Mucosa of stomach (tissue), 1 donor: ENCODE results near the gene CSNK1G1.
"Not testable (repeated sequence)": the region's sequence is repeated elsewhere in the genome, so short reads cannot be mapped to it uniquely, and the experiment has no call there.

Experiments used
- H3K27me3 ChIP-seq: one replicate; pipeline ENCODE4 v1.7.0; 2013; ENCODE audit warnings: mild to moderate bottlenecking, low read length; ENCODE audit not compliant: control insufficient read depth, insufficient read depth
- H3K36me3 ChIP-seq: one replicate; pipeline ENCODE4 v1.7.0; 2013; ENCODE audit warnings: low read length; ENCODE audit not compliant: control insufficient read depth, insufficient read depth
- H3K4me1 ChIP-seq: one replicate; pipeline ENCODE4 v1.7.0; 2013; ENCODE audit warnings: mild to moderate bottlenecking, low read length; ENCODE audit not compliant: control insufficient read depth, insufficient read depth
- H3K4me3 ChIP-seq: one replicate; pipeline ENCODE4 v1.7.0; 2013; ENCODE audit warnings: low read length
- H3K9ac ChIP-seq: one replicate; pipeline ENCODE4 v1.7.0; 2013; ENCODE audit warnings: mild to moderate bottlenecking, low read length, moderate library complexity
- H3K9me3 ChIP-seq: one replicate; pipeline ENCODE4 v1.7.0; 2013; ENCODE audit warnings: mild to moderate bottlenecking, low read length, moderate library complexity; ENCODE audit not compliant: control insufficient read depth
- donor health status: Pancreatic carcinoma.

Gene CSNK1G1

DNA sequence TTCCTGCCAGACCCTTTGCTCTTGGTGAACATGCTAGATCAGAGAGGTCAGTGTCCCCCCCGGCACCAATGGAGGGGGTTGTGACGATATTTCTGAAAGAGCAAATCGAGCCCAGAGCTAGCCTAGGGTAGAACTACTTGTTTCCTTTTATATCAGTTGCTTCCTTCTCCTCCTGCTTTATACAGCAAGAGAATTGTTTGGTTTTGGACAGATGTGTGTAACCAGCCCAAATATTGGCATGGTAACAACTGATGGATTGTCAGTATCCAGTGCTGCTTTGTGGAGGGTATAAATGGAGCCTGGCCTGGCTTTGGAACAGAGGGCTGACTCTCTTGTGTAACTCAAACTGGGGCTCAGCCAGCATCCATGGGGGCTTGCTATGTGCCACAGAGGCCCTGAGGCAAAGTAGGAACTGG is 233.0 kb downstream of the CSNK1G1 start:
- Histone ChIP-seq H3K4me3 (no peak overlapping the region), H3K4me1 (no peaks in the 10 kb centered on the region), H3K9ac (no peak overlapping the region), H3K36me3 (peaks cover 22% of the 10 kb centered on the region), H3K27me3 (no peaks in the 10 kb centered on the region), H3K9me3 (no peaks in the 10 kb centered on the region)

DNA sequence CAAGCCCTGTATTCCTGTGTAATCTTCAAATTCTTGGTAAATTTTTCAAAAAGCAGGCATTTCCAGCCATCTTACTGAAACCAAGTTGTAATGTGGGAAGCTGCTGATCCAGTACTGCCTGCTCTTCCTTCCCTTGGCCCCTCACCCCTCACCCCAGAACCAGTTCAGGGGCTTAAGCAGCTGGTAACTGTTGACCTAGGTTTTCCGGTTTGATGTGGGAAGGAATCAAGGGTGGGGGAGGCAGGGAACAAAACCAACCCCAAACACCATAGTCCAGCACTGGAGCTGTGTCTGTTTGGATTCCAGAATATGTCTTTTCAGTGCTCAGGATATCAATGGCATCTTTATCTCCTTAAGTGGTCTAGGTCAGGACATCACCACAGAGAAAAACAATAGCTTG is 233.5 kb downstream of the CSNK1G1 start:
- Histone ChIP-seq H3K27me3 (no peaks in the 10 kb centered on the region), H3K9me3 (no peaks in the 10 kb centered on the region), H3K4me1 (no peaks in the 10 kb centered on the region), H3K9ac (no peak overlapping the region), H3K4me3 (no peak overlapping the region), H3K36me3 (peaks cover 17% of the 10 kb centered on the region)

DNA sequence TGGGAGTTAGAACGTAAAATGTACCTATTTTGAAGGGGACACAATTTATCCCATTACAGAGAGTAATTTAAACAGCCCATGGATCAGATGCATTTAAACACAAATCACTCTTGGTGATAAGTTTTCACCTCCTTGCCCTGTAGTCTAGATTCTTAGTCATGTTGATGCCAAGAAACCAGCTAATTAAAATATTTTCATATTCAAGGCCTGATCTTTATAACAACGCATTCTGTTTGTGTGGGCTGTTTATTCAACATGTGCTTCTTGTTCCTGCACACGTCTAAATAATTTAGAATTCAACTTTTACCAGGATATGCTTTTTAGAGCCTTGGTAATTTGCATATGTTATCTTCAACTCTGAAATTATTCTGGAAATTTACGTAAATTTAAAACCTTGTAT is 234.4 kb downstream of the CSNK1G1 start:
- H3K4me1 ChIP-seq = no peaks in the 10 kb centered on the region

DNA sequence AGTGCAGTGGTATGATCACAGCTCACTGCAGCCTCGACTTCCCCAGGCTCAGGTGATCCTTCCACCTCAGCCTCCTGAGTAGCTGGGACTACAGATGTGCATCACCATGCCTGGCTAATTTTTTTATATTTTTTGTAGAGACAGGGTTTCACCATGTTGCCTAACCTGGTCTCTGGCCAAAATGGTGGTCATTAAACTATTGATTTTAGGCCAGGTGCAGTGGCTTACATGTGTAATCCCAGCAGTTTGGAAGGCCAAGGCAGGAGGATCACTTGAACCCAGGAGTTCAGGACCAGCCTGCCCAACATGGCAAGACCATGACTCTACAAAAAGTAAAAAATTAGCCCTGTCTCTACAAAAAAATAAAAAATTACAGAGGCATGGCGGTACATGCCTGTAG is 235.7 kb downstream of the CSNK1G1 start:
- H3K4me3 ChIP-seq, H3K27me3 ChIP-seq, H3K9me3 ChIP-seq, H3K4me1 ChIP-seq, H3K9ac ChIP-seq: not testable (repeated sequence)
- H3K36me3 ChIP-seq = peaks cover 14% of the 10 kb centered on the region

More for the DNA sequence above, 234.4 kb downstream of the CSNK1G1 start:
- no peak overlapping the region for H3K4me3 ChIP-seq
- no peak overlapping the region for H3K9ac ChIP-seq
- H3K27me3 ChIP-seq = no peaks in the 10 kb centered on the region
- no peaks in the 10 kb centered on the region for H3K9me3 ChIP-seq
- H3K36me3 ChIP-seq = peaks cover 14% of the 10 kb centered on the region

DNA sequence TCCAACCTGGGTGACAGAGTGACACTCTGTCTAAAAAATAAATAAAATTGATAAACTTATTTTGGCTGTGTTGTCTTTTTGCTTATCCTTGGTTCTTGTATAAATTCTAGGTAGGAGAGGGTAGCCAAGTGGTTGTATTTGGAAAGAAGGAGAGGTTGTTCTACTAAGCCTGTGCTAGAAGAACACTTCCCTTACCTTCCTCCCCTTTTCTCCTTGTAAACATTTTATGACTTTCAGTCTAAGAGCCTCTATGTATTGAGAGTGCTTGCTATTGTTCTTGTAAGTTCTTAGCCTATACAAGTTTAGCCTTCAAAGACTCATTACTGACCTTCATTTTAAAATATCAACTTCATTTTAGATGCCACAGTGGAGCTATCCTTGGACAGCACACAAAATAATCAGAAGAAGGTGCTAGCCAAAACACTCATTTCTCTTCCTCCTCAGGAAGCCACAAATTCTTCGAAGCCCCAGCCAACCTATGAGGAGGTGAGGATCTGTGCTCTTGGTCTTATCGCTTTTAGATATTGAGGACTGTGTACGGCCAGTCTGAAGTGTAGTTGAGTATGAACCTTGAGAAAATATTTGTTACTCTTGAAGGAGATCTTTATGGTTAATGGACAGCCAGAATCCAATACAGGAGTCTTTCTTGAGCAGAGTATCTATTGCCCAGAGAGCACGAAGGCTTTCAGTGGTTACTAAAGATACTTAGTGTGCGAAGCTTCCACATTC is 238.1 kb downstream of the CSNK1G1 start:
- H3K9ac ChIP-seq = no peak overlapping the region
- no peaks in the 10 kb centered on the region for H3K27me3 ChIP-seq
- peaks cover 17% of the 10 kb centered on the region for H3K36me3 ChIP-seq
- no peaks in the 10 kb centered on the region for H3K9me3 ChIP-seq
- no peaks in the 10 kb centered on the region for H3K4me1 ChIP-seq
- H3K4me3 ChIP-seq = no peak overlapping the region
